NOMO-1 treated with DMSO at 0.1 percent for 48 hours (cell line): ENCODE data around the gene C1orf159.

Experiments
- DNase-seq: peaks from one replicate; lab custom pipeline; 2025; ENCODE audit not compliant: unreplicated experiment; lab: John Stamatoyannopoulos, UW

Gene C1orf159

GRCh38 chr1:1040004-1040991, 75.6 kb downstream of the C1orf159 start:
- DNase-seq = peak; percentile 43

- peak; percentile 57 for DNase-seq
Measured at GRCh38 chr1:1039145-1039910, 76.6 kb downstream of the C1orf159 start.

- peak; percentile 91 for DNase-seq
Measured at GRCh38 chr1:1038694-1039093, 77.2 kb downstream of the C1orf159 start.

- no peak for DNase-seq
Measured at GRCh38 chr1:1037366-1038327, 78.2 kb downstream of the C1orf159 start.

GRCh38 chr1:1035291-1035943, 80.5 kb downstream of the C1orf159 start:
- no peak for DNase-seq

GRCh38 chr1:1034439-1034781, 81.5 kb downstream of the C1orf159 start:
- DNase-seq = no peak

- DNase-seq = no peak
Measured at GRCh38 chr1:1033731-1034438, 82.0 kb downstream of the C1orf159 start.

GRCh38 chr1:1033009-1033587, 82.8 kb downstream of the C1orf159 start:
- DNase-seq = peak; percentile 76

- DNase-seq = no peak
Measured at GRCh38 chr1:1032424-1032823, 83.5 kb downstream of the C1orf159 start.
